ENCODE results near the gene MYLK3.
"Not testable (repeated sequence)": the region's sequence is repeated elsewhere in the genome, so short reads cannot be mapped to it uniquely, and the experiment has no call there.

MYLK3 gene

DNA sequence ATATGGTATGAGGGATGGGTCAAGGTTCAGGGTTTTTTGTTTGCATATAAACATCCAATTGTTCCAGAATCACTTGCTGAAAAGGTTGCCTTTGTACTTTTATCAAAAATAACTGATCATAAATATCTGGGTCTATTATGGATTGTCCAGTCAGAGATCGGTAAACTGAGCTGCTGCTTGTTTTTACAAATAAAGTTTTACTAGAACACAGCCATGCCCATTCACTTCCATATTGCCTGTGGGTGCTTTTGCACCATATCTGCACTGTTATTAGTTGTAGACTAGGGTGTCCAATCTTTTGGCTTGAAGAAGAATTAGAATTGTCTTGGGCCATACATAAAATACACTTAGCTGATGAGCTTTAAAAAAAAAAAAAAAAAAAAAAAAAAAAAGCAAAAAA, 70.2 kb downstream of the MYLK3 start:
- not testable (repeated sequence) for H3K27ac ChIP-seq (ENCODE audit: low read depth in 2 of 2, low read length in 2 of 2); H3K4me1 ChIP-seq (ENCODE audit: control insufficient read depth in 2 of 2, insufficient read depth in 2 of 2, low read length in 2 of 2); H3K4me3 ChIP-seq (ENCODE audit: low read length in 2 of 2); H3K27me3 ChIP-seq (ENCODE audit: control insufficient read depth in 2 of 2, insufficient read depth in 2 of 2, low read length in 2 of 2); H3K9ac ChIP-seq (ENCODE audit: low read depth in 1 of 2, low read length in 2 of 2); H3K9me3 ChIP-seq (ENCODE audit: control insufficient read depth in 2 of 2, low read length in 2 of 2)
- H3K36me3 ChIP-seq (ENCODE audit: control insufficient read depth in 2 of 2, insufficient read depth in 2 of 2, low read length in 2 of 2), result peaks cover 30 to 51% of the 10 kb centered on the region in 2 donors

DNA sequence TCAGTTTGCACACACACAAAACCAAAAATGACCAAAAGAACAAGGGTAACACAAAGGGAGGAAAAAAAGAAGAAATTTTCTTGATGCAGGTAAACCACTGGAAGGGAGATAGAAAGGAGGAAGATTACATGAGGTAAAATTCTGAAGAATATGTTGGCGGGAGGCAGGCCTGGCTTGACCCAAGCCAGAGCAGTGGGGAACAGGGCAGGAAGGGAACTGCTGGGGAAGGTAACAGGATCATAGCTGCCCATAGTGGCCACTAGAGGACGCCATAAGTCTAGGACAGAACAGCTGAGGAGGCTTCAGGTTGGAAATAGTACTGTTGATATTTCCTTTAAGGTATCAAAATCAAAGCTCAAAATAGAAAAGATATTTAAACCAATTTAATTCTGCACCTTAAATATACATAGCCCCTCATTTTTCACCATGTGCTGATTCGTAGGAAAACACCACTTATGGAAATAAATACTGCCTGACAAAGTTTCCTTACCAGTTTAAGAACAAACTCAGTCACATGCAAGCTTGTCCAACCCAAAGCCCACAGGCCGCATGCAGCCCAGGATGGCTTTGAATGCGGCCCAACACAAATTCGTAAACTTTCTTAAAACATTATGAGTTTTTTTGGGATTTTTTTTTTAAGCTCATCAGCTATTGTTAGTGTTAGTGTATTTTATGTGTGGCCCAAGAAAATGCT, 74.7 kb downstream of the MYLK3 start:
- Histone ChIP-seq H3K9me3 (ENCODE audit: control insufficient read depth in 2 of 2, low read length in 2 of 2) (no peaks in the 10 kb centered on the region), H3K27me3 (ENCODE audit: control insufficient read depth in 2 of 2, insufficient read depth in 2 of 2, low read length in 2 of 2) (no peaks in the 10 kb centered on the region), H3K4me3 (ENCODE audit: low read length in 2 of 2) (no peak overlapping the region), H3K27ac (ENCODE audit: low read depth in 2 of 2, low read length in 2 of 2) (no peak overlapping the region), H3K9ac (ENCODE audit: low read depth in 1 of 2, low read length in 2 of 2) (peak overlapping the region in 1 of 2 donors; percentile 17), H3K36me3 (ENCODE audit: control insufficient read depth in 2 of 2, insufficient read depth in 2 of 2, low read length in 2 of 2) (peaks cover 38 to 68% of the 10 kb centered on the region in 2 donors), H3K4me1 (ENCODE audit: control insufficient read depth in 2 of 2, insufficient read depth in 2 of 2, low read length in 2 of 2) (no peaks in the 10 kb centered on the region)

- Histone ChIP-seq H3K4me1 (ENCODE audit: control insufficient read depth in 2 of 2, insufficient read depth in 2 of 2, low read length in 2 of 2) (no peaks in the 10 kb centered on the region), H3K9ac (ENCODE audit: low read depth in 1 of 2, low read length in 2 of 2) (no peak overlapping the region), H3K27me3 (ENCODE audit: control insufficient read depth in 2 of 2, insufficient read depth in 2 of 2, low read length in 2 of 2) (no peaks in the 10 kb centered on the region), H3K36me3 (ENCODE audit: control insufficient read depth in 2 of 2, insufficient read depth in 2 of 2, low read length in 2 of 2) (peaks cover 43 to 51% of the 10 kb centered on the region in 2 donors), H3K27ac (ENCODE audit: low read depth in 2 of 2, low read length in 2 of 2) (no peak overlapping the region), H3K9me3 (ENCODE audit: control insufficient read depth in 2 of 2, low read length in 2 of 2) (no peaks in the 10 kb centered on the region), H3K4me3 (ENCODE audit: low read length in 2 of 2) (no peak overlapping the region)
Observed at GRCh38 chr16:46662123-46662522, 86.0 kb downstream of the MYLK3 start.

DNA sequence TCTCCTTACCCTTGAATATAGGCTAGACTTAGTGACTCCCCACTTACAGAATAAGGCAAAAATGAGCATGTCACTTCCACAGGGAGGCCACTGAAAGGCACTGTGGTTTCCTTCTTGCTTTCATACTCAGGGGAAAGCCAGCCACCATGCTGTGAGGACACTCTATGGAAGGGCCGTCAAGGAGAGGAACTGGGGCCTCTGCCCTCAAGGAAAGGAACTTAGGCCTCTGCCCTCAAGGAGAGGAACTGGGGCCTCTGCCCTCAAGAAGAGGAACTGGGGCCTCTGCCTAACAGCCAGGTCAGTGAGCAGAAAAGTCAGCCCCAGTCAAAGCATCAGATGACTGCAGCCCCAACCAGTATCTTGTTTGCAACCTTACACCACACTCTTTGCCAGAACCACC, 89.2 kb downstream of the MYLK3 start:
- H3K27ac ChIP-seq (ENCODE audit: low read depth in 2 of 2, low read length in 2 of 2), result no peak overlapping the region
- no peaks in the 10 kb centered on the region for H3K27me3 ChIP-seq (ENCODE audit: control insufficient read depth in 2 of 2, insufficient read depth in 2 of 2, low read length in 2 of 2)
- no peaks in the 10 kb centered on the region for H3K9me3 ChIP-seq (ENCODE audit: control insufficient read depth in 2 of 2, low read length in 2 of 2)
- no peak overlapping the region for H3K4me3 ChIP-seq (ENCODE audit: low read length in 2 of 2)
- no peak overlapping the region for H3K9ac ChIP-seq (ENCODE audit: low read depth in 1 of 2, low read length in 2 of 2)
- H3K4me1 ChIP-seq (ENCODE audit: control insufficient read depth in 2 of 2, insufficient read depth in 2 of 2, low read length in 2 of 2), result no peaks in the 10 kb centered on the region
- peaks cover 31 to 40% of the 10 kb centered on the region in 2 donors for H3K36me3 ChIP-seq (ENCODE audit: control insufficient read depth in 2 of 2, insufficient read depth in 2 of 2, low read length in 2 of 2)

Measured in mucosa of rectum (tissue), 2 donors.